Heart right ventricle (tissue), 16 donors: ENCODE measurements around the gene AKR1C4. TPM values are rescaled to one million over a fixed set of nuclear protein-coding genes. Genes with fewer than 3 reads are reported as not detected.
"Not testable (repeated sequence)": the region's sequence is repeated elsewhere in the genome, so short reads cannot be mapped to it uniquely, and the experiment has no call there.

Experiments used
- ATAC-seq, 8 donors: fragments of 200-7000 bp; cut with Tn5 transposase; one replicate each; pipeline ENCODE4 v1.9.1; 2020; ENCODE audit warnings: mild to moderate bottlenecking in 8 of 8, moderate library complexity in 8 of 8, moderate number of reproducible peaks in 1 of 8
- DNase-seq, 2 donors: peaks; one replicate each; pipeline ENCODE4 v3.0.0-alpha.2; 2020
- H3K27ac ChIP-seq, 10 donors: fragments of 200-600 bp; sonication (generic) in 2 of 10; one replicate each; pipeline versions ENCODE4 v1.5.0 to v1.8.0; 2020 to 2022; ENCODE audit warnings: mild to moderate bottlenecking in 3 of 10
- H3K27me3 ChIP-seq, 7 donors: fragments of 200-600 bp; one replicate each; pipeline ENCODE4 v1.8.0; 2021 to 2022; ENCODE audit warnings: mild to moderate bottlenecking in 2 of 7
- H3K36me3 ChIP-seq, 9 donors: fragments of 200-600 bp; sonication (generic) in 1 of 9; one replicate each; pipeline versions ENCODE4 v1.5.0 to v1.8.0; 2020 to 2022; ENCODE audit warnings: mild to moderate bottlenecking in 2 of 9
- H3K4me1 ChIP-seq, 9 donors: fragments of 200-600 bp; sonication (generic) in 1 of 9; one replicate each; pipeline versions ENCODE4 v1.5.0 to v1.8.0; 2020 to 2022; ENCODE audit warnings: mild to moderate bottlenecking in 4 of 9
- H3K4me3 ChIP-seq, 10 donors: fragments of 200-600 bp; sonication (generic) in 2 of 10; one replicate each; pipeline versions ENCODE4 v1.5.0 to v1.8.0; 2020 to 2022; ENCODE audit warnings: mild to moderate bottlenecking in 7 of 10, moderate library complexity in 2 of 10
- H3K9me3 ChIP-seq, 11 donors: fragments of 200-600 bp in 10 of 11; sonication (generic) in 2 of 11; one replicate each; pipeline versions ENCODE4 v1.5.0 to v1.8.0; 2013 to 2022; ENCODE audit warnings: mild to moderate bottlenecking in 2 of 11, control low read depth in 1 of 11, moderate library complexity in 1 of 11
- WGBS, 2 donors: extraction: QIAGEN DNeasy Blood & Tissue Kit; methylation state at CpG; one replicate each; pipeline ENCODE4 v1.1.7; 2013; ENCODE audit warnings: inconsistent platforms in 1 of 2; 5-methylcytosine and 5-hydroxymethylcytosine counted together
- intact Hi-C, 10 donors: fragments of 100-400 bp; cut with DNase I; formaldehyde crosslinking; loops; one replicate each; pipeline versions ENCODE4 v1.11.1 to v1.14.2; 2022
- polyA plus RNA-seq, 2 donors: library from polyadenylated mRNA; stranded (reverse); fragments of 200-250 nt; gene quantifications; one replicate each; pipeline ENCODE4 v1.2.3, GENCODE V29; 2013
- total RNA-seq, 10 donors: library from RNA; stranded (reverse); fragmentation: NEBNext Ultra II Directional in 3 of 10; extraction: Animal tissue kit (Norgen Biotek cat#: 25700) in 3 of 10; gene quantifications; one replicate each; pipeline versions ENCODE4 v1.2.1 to v1.2.4, GENCODE V29; 2021 to 2023
- TF ChIP-seq, protein P1 (sequence below), 9 donors: fragments of 200-600 bp; sonication (generic) in 2 of 9; IDR thresholded peaks; one replicate each; pipeline versions ENCODE4 v1.5.0 to v1.8.0; 2021 to 2022; ENCODE audit warnings: antibody characterized with exemption in 9 of 9, mild to moderate bottlenecking in 5 of 9, moderate library complexity in 1 of 9
- donor health status: Arrhythmogenic right ventricular cardiomyopathy.
- donor health status: ischemic (EF 13 %, LVEDD 7.1; RV severe dilation, severe dysfunction).
- donor health status: healthy with polysubstance abuse.
- donor health status: DM: no; HTN: yes; CAD: no.
- donor health status: DM: no; HTN: no; CAD: no.
- donor health status: ischemic (EF 25% LVEDD 6.9; RV normal size, moderate dysfunction).
- donor health status: ischemic (EF 25% LVEDD 5.7; RV mildly dilated, moderate dysfunction).
- donor health status: healthy.
- donor health status: DM: yes; HTN: yes; CAD: no.
- donor health status: Ischemic cardiomyopathy.
- donor health status: ischemic (EF 35%, LVEDD 5.7; RV mildly dilated, moderate dysfunction).
- donor health status: nonischemic (EF 11% LVEDD 7.7; RV severe dilation, severe dysfunction).
- donor health status: DM: yes; HTN: yes; CAD: no.
- donor health status: PGD.
- donor health status: ischemic (EF 29% LVEDD 5.4; RV normal size, mild dysfunction).
- donor health status: nonischemic (EF 23%, LVEDD 6.1; RV moderate dilation, normal function).

Gene AKR1C4
- total and polyA plus RNA-seq, 12 donors: not detected

DNA sequence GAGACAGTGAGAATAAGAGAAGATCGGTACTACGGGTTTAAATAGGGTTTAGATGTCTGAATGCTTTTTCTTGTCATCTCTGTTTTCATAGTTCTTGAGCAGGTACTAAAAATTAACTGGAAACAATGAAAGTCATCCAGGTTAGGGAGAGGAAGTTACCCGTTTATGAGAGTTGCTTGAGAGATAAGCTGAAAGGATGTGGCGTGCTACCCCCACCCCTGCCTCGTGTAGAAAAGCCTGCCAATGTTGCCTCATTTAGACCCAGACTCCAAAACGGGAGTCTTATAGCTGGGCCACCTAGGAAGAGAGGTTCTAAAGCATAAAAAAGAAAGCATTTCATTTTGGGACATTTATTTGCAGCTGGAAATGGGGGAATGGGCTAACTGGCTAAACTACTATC lies 10.2 kb downstream of the AKR1C4 start:
- no peaks in the 10 kb centered on the region for H3K36me3 ChIP-seq
- ATAC-seq: no peak
- no peak overlapping the region for H3K27ac ChIP-seq
- H3K4me1 ChIP-seq: no peaks in the 10 kb centered on the region
- no peak for DNase-seq
- intact Hi-C loops: no loop called here
- no peak overlapping the region for H3K4me3 ChIP-seq
- TF ChIP-seq, protein P1, sequence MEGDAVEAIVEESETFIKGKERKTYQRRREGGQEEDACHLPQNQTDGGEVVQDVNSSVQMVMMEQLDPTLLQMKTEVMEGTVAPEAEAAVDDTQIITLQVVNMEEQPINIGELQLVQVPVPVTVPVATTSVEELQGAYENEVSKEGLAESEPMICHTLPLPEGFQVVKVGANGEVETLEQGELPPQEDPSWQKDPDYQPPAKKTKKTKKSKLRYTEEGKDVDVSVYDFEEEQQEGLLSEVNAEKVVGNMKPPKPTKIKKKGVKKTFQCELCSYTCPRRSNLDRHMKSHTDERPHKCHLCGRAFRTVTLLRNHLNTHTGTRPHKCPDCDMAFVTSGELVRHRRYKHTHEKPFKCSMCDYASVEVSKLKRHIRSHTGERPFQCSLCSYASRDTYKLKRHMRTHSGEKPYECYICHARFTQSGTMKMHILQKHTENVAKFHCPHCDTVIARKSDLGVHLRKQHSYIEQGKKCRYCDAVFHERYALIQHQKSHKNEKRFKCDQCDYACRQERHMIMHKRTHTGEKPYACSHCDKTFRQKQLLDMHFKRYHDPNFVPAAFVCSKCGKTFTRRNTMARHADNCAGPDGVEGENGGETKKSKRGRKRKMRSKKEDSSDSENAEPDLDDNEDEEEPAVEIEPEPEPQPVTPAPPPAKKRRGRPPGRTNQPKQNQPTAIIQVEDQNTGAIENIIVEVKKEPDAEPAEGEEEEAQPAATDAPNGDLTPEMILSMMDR (IDR thresholded peaks at IDR 0.05): no peak
- 50 to 61% methylated on average over 6 of the region's 6 CpGs for WGBS, 2 donors
- peaks cover 0 to 29% (median 9%) of the 10 kb centered on the region in 11 donors for H3K9me3 ChIP-seq
- peaks cover 0 to 7% (median 0%) of the 10 kb centered on the region in 7 donors for H3K27me3 ChIP-seq

DNA sequence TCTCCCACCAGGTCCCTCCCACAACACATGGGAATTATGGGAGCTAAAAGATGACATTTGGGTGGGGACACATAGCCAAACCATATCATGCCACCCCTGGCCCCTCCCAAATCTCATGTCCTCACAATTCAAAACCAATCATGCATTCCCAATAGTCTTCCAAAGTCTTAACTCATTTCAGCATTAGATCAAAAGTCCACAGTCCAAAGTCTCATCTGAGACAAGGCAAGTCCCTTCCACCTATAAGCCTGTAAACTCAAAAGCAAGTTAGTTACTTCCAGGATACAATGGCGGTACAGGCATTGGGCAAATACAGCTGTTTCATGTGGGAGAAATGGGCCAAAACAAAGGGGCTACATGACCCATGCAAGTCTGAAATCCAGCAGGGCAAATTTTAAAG lies 13.1 kb downstream of the AKR1C4 start:
- WGBS, 2 donors: 96 to 98% methylated on average over 1 of the region's 1 CpG
- intact Hi-C loops, H3K4me3 ChIP-seq, H3K4me1 ChIP-seq, ATAC-seq, DNase-seq, H3K36me3 ChIP-seq, H3K27me3 ChIP-seq, H3K27ac ChIP-seq: not testable (repeated sequence)
- peaks cover 0 to 12% (median 0%) of the 10 kb centered on the region in 11 donors for H3K9me3 ChIP-seq

DNA sequence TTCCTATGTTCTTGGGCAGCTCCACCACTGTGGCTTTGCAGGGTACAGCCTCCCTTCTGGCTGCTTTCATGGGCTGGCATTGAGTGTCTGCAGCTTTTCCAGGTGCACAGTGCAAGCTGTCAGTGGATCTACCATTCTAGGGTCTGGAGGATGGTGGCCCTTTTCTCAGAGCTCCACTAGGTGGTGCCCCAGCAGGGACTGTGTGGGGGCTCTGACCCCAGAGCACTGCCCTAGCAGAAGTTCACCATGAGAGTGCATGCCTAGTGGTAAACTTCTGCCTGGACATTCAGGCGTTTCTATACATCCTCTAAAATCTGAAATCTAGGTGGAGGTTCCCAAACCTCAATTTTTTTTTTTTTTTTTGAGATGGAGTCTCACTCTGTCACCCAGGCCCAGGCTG lies 13.6 kb downstream of the AKR1C4 start:
- intact Hi-C loops, H3K4me3 ChIP-seq, H3K27ac ChIP-seq, H3K36me3 ChIP-seq, DNase-seq, ATAC-seq, H3K4me1 ChIP-seq, H3K27me3 ChIP-seq: not testable (repeated sequence)
- TF ChIP-seq, protein P1 (IDR thresholded peaks at IDR 0.05): peak in 1 of 9 donors; percentile 12
- peaks cover 0 to 12% (median 0%) of the 10 kb centered on the region in 11 donors for H3K9me3 ChIP-seq
- 76 to 81% methylated on average over 1 of the region's 1 CpG for WGBS, 2 donors

DNA sequence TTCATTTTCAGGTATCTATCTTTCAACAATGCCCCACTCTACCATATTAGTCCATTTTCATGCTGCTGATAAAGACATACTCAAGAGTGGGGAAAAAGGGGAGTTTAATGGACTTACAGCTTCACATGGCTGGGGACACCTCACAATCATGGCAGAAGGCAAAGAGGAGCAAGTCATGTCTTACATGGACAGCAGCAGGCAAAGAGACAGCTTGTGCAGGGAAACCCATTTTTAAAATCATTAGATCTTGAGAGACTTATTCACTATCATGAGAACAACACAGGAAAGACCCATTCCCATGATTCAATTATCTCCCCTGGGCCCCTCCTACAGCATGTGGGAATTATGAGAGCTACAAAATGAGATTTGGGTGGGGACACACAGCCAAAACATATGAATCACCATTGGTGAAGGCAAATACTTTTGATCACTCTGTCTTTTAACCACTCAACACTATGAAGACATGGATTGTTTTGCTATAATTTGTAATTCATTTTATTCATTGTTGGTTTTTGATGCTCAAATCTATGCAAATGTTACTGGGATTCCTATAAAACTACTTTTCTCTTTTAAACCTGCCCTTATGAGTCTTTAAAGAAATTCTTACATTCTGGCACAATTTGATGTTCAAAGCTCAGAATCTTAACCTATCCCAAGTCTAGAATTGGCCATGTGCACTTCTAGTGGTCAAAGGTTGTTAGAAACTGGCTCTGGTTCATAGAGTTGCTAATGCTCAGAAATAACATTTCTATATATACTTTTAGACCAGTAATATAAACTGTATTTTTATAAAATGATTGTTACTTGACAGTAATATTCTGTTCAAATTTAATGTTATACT lies 15.3 kb downstream of the AKR1C4 start:
- TF ChIP-seq, protein P1 (IDR thresholded peaks at IDR 0.05): no peak
- H3K4me1 ChIP-seq: no peaks in the 10 kb centered on the region
- no peak overlapping the region for H3K4me3 ChIP-seq
- intact Hi-C loops: no loop called here
- no peaks in the 10 kb centered on the region for H3K27me3 ChIP-seq
- DNase-seq (no peak), ATAC-seq (no peak)
- H3K9me3 ChIP-seq: peaks cover 0 to 13% (median 0%) of the 10 kb centered on the region in 11 donors
- no peak overlapping the region for H3K27ac ChIP-seq
- no peaks in the 10 kb centered on the region for H3K36me3 ChIP-seq

DNA sequence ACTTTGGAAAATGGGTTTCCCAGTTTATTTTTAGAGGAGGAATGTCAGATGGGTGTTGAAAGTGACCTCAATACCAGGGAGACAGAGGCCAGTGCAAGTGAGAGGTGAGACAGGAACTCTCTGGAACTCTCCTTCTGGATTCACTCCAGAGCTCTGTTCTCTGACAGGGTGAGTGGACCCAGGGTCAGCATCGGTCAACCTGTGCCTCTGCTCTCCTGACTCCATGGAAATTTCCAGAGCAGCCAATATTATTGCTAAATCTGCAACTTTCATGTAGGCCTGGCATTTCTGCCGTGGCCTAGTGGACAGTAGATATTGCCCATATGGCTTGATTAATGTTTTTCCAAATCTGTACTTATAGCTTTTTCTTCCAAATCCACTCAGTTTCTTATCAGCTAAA lies 20.2 kb downstream of the AKR1C4 start:
- no peak overlapping the region for H3K4me3 ChIP-seq
- DNase-seq (no peak), ATAC-seq (no peak)
- 35 to 66% methylated on average over 1 to 2 of the region's 2 CpGs for WGBS, 2 donors
- TF ChIP-seq, protein P1 (IDR thresholded peaks at IDR 0.05): no peak
- peaks cover 0 to 8% (median 0%) of the 10 kb centered on the region in 11 donors for H3K9me3 ChIP-seq
- intact Hi-C loops: no loop called here
- no peaks in the 10 kb centered on the region for H3K27me3 ChIP-seq
- no peaks in the 10 kb centered on the region for H3K36me3 ChIP-seq
- H3K27ac ChIP-seq: no peak overlapping the region
- no peaks in the 10 kb centered on the region for H3K4me1 ChIP-seq
